HCT116 (cell line): ENCODE results near the gene TCF12. TPM values are rescaled to one million over a fixed set of nuclear protein-coding genes. Genes with fewer than 3 reads are reported as not detected.

Experiments
- ATAC-seq: fragments of 200-7000 bp; cut with Tn5 transposase; 2 replicates; pipeline ENCODE4 v1.9.1; 2020; ENCODE audit warnings: mild to moderate bottlenecking, moderate library complexity
- BruUV-seq: library from RNA; stranded (reverse); fragments of 400-500 nt; replicated peaks from 2 replicates; lab custom pipeline; 2021; lab: Mats Ljungman, UMichigan
- CTCF ChIA-PET: fragments of 300-600 bp; sonication (Branson Sonifier 250); formaldehyde crosslinking; loops from one replicate; lab custom pipeline; 2021; ENCODE audit warnings: antibody characterized with exemption; lab: Charles Lee
- POLR2A ChIA-PET: fragments of 300-600, 350-600 bp; sonication (Branson Sonifier 250); formaldehyde crosslinking; loops from one replicate; lab custom pipeline; 2021; ENCODE audit warnings: antibody characterized with exemption; lab: Charles Lee
- RAD21 ChIA-PET, 2 experiments: fragments of 300-600 bp; sonication (Branson Sonifier 250); formaldehyde crosslinking; loops; one replicate each; lab custom pipeline; 2023; ENCODE audit warnings: low total read pairs in 2 of 2; ENCODE audit not compliant: uncharacterized antibody in 2 of 2, unreplicated experiment in 2 of 2, low non-redundant PET in 1 of 2; lab: Charles Lee
- DNase-seq: peaks from one replicate; pipeline ENCODE4 v3.0.0-alpha.2; 2010; ENCODE audit warnings: low read depth, low spot score
- H2AFZ ChIP-seq: fragments of 200-600 bp; shearing (Covaris generic), sonication (generic); 2 replicates; pipeline ENCODE4 v1.6.1; 2017; ENCODE audit warnings: low read depth, mixed run types, mixed read lengths, antibody characterized with exemption, low read length; ENCODE audit not compliant: poor library complexity, severe bottlenecking
- H3K27ac ChIP-seq: 2 replicates; pipeline ENCODE4 v1.5.1; 2012; ENCODE audit warnings: low read depth, low read length
- H3K27me3 ChIP-seq: fragments of 200-600 bp; sonication (generic); 2 replicates; pipeline ENCODE4 v1.6.1; 2016; ENCODE audit warnings: mixed run types, low read length, mixed read lengths; ENCODE audit not compliant: insufficient read depth
- H3K36me3 ChIP-seq, 2 experiments: fragments of 200-500 bp in 1 of 2; fragments of 200-600 bp in 1 of 2; sonication (Bioruptor generic) in 1 of 2; sonication (generic) in 1 of 2; 2 replicates each; pipeline versions ENCODE4 v1.5.1 to v1.6.1; 2014 to 2016; ENCODE audit warnings: low read length in 2 of 2, inconsistent platforms in 1 of 2, mixed read lengths in 1 of 2, mixed run types in 1 of 2; ENCODE audit not compliant: insufficient read depth in 2 of 2, control insufficient read depth in 1 of 2
- H3K4me1 ChIP-seq, 2 experiments: fragments of 200-600 bp in 1 of 2; sonication (generic) in 1 of 2; 2 replicates each; pipeline versions ENCODE4 v1.5.1 to v1.6.1; 2012 to 2017; ENCODE audit warnings: low read length in 2 of 2, inconsistent platforms in 1 of 2, mild to moderate bottlenecking in 1 of 2, mixed read lengths in 1 of 2, mixed run types in 1 of 2, moderate library complexity in 1 of 2; ENCODE audit not compliant: insufficient read depth in 2 of 2, control insufficient read depth in 1 of 2
- H3K4me2 ChIP-seq: fragments of 200-600 bp; sonication (generic); 2 replicates; pipeline ENCODE4 v1.6.1; 2017; ENCODE audit warnings: mixed run types, low read length, mixed read lengths
- H3K4me3 ChIP-seq, 2 experiments: fragments of 200-600 bp in 1 of 2; sonication (generic) in 1 of 2; replicated peaks in 1 of 2; 2 replicates each; pipeline ENCODE4 v1.5.1; 2011 to 2016; ENCODE audit warnings: low read length in 2 of 2, control low read depth in 1 of 2, low read depth in 1 of 2, mild to moderate bottlenecking in 1 of 2, mixed read lengths in 1 of 2, mixed run types in 1 of 2
- H3K79me2 ChIP-seq: fragments of 200-600 bp; sonication (generic); 2 replicates; pipeline ENCODE4 v1.6.1; 2017; ENCODE audit warnings: mild to moderate bottlenecking, mixed run types, low read length, moderate library complexity, mixed read lengths; ENCODE audit not compliant: insufficient read depth
- H3K9ac ChIP-seq: fragments of 200-600 bp; sonication (generic); 2 replicates; pipeline ENCODE4 v1.6.1; 2016; ENCODE audit warnings: low read length, mixed read lengths
- H3K9me2 ChIP-seq: fragments of 200-600 bp; sonication (generic), shearing (Covaris generic); 2 replicates; pipeline ENCODE4 v1.6.1; 2017; ENCODE audit warnings: mixed run types, mild to moderate bottlenecking, moderate library complexity; ENCODE audit not compliant: insufficient read depth
- H3K9me3 ChIP-seq, 2 experiments: fragments of 200-500 bp in 1 of 2; fragments of 200-600 bp in 1 of 2; sonication (Bioruptor generic) in 1 of 2; sonication (generic) in 1 of 2; 2 replicates each; pipeline ENCODE4 v1.6.1; 2014 to 2017; ENCODE audit warnings: low read length in 2 of 2, mixed read lengths in 2 of 2, inconsistent platforms in 1 of 2, low read depth in 1 of 2, mild to moderate bottlenecking in 1 of 2, mixed run types in 1 of 2, moderate library complexity in 1 of 2; ENCODE audit not compliant: control insufficient read depth in 1 of 2, insufficient read depth in 1 of 2
- H4K20me1 ChIP-seq: fragments of 200-600 bp; sonication (generic), shearing (Covaris generic); 2 replicates; pipeline ENCODE4 v1.6.1; 2017; ENCODE audit warnings: mixed run types, mild to moderate bottlenecking, moderate library complexity; ENCODE audit not compliant: insufficient read depth
- ATF3 ChIP-seq: IDR thresholded peaks from 2 replicates; pipeline ENCODE4 v1.6.1; 2012
- CBX3 ChIP-seq: IDR thresholded peaks from 2 replicates; pipeline ENCODE4 v1.6.1; 2012; ENCODE audit warnings: low read depth
- CTCF ChIP-seq, 3 experiments: fragments of 200-600 bp in 1 of 3; sonication (generic) in 1 of 3; IDR thresholded peaks in 2 of 3; conservative IDR thresholded peaks in 1 of 3; 2 replicates each; pipeline ENCODE4 v1.5.1; 2012 to 2017; ENCODE audit warnings: low read depth in 2 of 3, low read length in 2 of 3, antibody characterized with exemption in 1 of 3, borderline replicate concordance in 1 of 3, control low read depth in 1 of 3, mild to moderate bottlenecking in 1 of 3, mixed read lengths in 1 of 3, mixed run types in 1 of 3, moderate library complexity in 1 of 3; ENCODE audit not compliant: insufficient read depth in 1 of 3
- EGR1 ChIP-seq: IDR thresholded peaks from 2 replicates; pipeline ENCODE4 v1.6.1; 2012; ENCODE audit warnings: low read depth
- ELF1 ChIP-seq: IDR thresholded peaks from 2 replicates; pipeline ENCODE4 v1.6.1; 2012; ENCODE audit warnings: low read depth, borderline replicate concordance
- POLR2A ChIP-seq: IDR thresholded peaks from 2 replicates; pipeline ENCODE4 v1.7.0; 2011; ENCODE audit warnings: borderline replicate concordance; ENCODE audit not compliant: insufficient read depth, insufficient read length; ENCODE audit errors: extremely low read depth
- RAD21 ChIP-seq: IDR thresholded peaks from 2 replicates; pipeline ENCODE4 v1.6.1; 2012; ENCODE audit warnings: low read depth, mild to moderate bottlenecking
- SRF ChIP-seq: IDR thresholded peaks from 2 replicates; pipeline ENCODE4 v1.6.1; 2012; ENCODE audit warnings: low read depth
- TCF7L2 ChIP-seq: IDR thresholded peaks from 2 replicates; pipeline ENCODE4 v1.7.0; 2011; ENCODE audit warnings: borderline replicate concordance, inconsistent platforms; ENCODE audit not compliant: insufficient read depth, insufficient read length; ENCODE audit errors: extremely low read depth
- YY1 ChIP-seq: IDR thresholded peaks from 2 replicates; pipeline ENCODE4 v1.6.1; 2011; ENCODE audit warnings: low read length, low read depth, moderate library complexity, mild to moderate bottlenecking; ENCODE audit not compliant: insufficient replicate concordance; ENCODE audit errors: extremely low read depth
- ZFX ChIP-seq: fragments of 450-650 bp; IDR thresholded peaks from 2 replicates; pipeline ENCODE4 v1.6.1; 2017
- intact Hi-C: fragments of 100-400 bp; cut with micrococcal nuclease; formaldehyde crosslinking; loops from 2 replicates; pipeline ENCODE4 v1.10.0; 2022
- total RNA-seq: library from RNA; stranded (reverse); gene quantifications from one replicate; pipeline ENCODE4 v1.2.1, GENCODE V29; 2021; ENCODE audit not compliant: unreplicated experiment

Gene TCF12
- total RNA-seq, 1 experiment from 2014 or later, result 71.6 TPM

- RAD21 ChIA-PET, result no interaction called here
- Histone ChIP-seq H3K9ac (no peak overlapping the region), H3K4me2 (no peak overlapping the region), H3K79me2 (no peaks in the 10 kb centered on the region; the same call in 1 of the 2 replicates), H3K4me1 (no peaks in the 10 kb centered on the region), H2AFZ (no peak overlapping the region), H3K36me3 (no peaks in the 10 kb centered on the region), H3K9me2 (no peaks in the 10 kb centered on the region)
- DNase-seq (no peak), ATAC-seq (no peak)
- POLR2A ChIA-PET, result interaction anchor here (1.3 kb wide), 1 partner anchor 9 kb away, joined by 5 read pairs; no protein-coding TSS in a partner anchor
- TF ChIP-seq ATF3 (no peak), ZFX (no peak), RAD21 (no peak), SRF (no peak), ELF1 (no peak), EGR1 (no peak), YY1 (no peak), POLR2A (no peak), CBX3 (no peak)
- TF ChIP-seq, all 23 proteins: peak for 0
- Histone ChIP-seq H3K27me3 (no peaks in the 10 kb centered on the region), H3K4me3 (no peak overlapping the region), H4K20me1 (no peaks in the 10 kb centered on the region; the same call in 1 of the 2 replicates), H3K27ac (no peak overlapping the region), H3K9me3 (no peaks in the 10 kb centered on the region)
- intact Hi-C loops, result loop anchor here (5.0 kb wide), 2 partner anchors 313 to 638 kb away; no protein-coding TSS in a partner anchor
- BruUV-seq, result no TSS peak
- CTCF ChIA-PET, result interaction anchor here (0.7 to 2.4 kb wide), 5 partner anchors 9 to 32 kb away, joined by 3 to 11 read pairs (median 4); no protein-coding TSS in a partner anchor
Measured at GRCh38 chr15:57135800-57136199, 217.4 kb downstream of the TCF12 start.

GRCh38 chr15:57138349-57138788, 219.9 kb downstream of the TCF12 start:
- no peaks in the 10 kb centered on the region; the same call in 1 of the 2 replicates for H4K20me1 ChIP-seq
- H3K4me2 ChIP-seq, result no peak overlapping the region
- no peak overlapping the region for H3K9ac ChIP-seq
- no peaks in the 10 kb centered on the region; the same call in 1 of the 2 replicates for H3K79me2 ChIP-seq
- TF ChIP-seq CTCF (IDR thresholded peaks at IDR 0.05 in 2 of 3, conservative IDR thresholded peaks at IDR 0.05 in 1 of 3; ENCODE audit: borderline replicate concordance in 1 of 3, insufficient read depth in 1 of 3, low read depth in 2 of 3, low read length in 2 of 3), result peak; percentile 21 to 88 (median 82); a peak in 5 of 6 replicates
- TF ChIP-seq RAD21, result peak; percentile 46
- TF ChIP-seq TCF7L2, result no peak
- DNase-seq (peak; percentile 33), ATAC-seq (peak; percentile 95)
- H2AFZ ChIP-seq, result no peak overlapping the region
- intact Hi-C loops, result loop anchor here (5.0 kb wide), 2 partner anchors 316 to 641 kb away; no protein-coding TSS in a partner anchor
- H3K4me1 ChIP-seq, result no peaks in the 10 kb centered on the region
- no peak overlapping the region for H3K4me3 ChIP-seq
- no peaks in the 10 kb centered on the region for H3K36me3 ChIP-seq
- ChIA-PET POLR2A (no interaction called here), CTCF (interaction anchor here (0.6 to 1.4 kb wide), 9 partner anchors 8 to 647 kb away, joined by 3 to 18 read pairs (median 3); no protein-coding TSS in a partner anchor), RAD21 (no interaction called here)
- H3K27ac ChIP-seq, result no peak overlapping the region
- H3K9me3 ChIP-seq, result no peaks in the 10 kb centered on the region
- no TSS peak for BruUV-seq
- no peaks in the 10 kb centered on the region for H3K27me3 ChIP-seq
- no peaks in the 10 kb centered on the region for H3K9me2 ChIP-seq
